ENCODE measurements around the gene NRG2.

The NRG2 gene

GRCh38 chr5:139806726-139807646 lies 236.1 kb downstream of the NRG2 start:
- DNase-seq, result no peak

GRCh38 chr5:139806111-139806510 lies 237.0 kb downstream of the NRG2 start:
- no peak for DNase-seq

DNA sequence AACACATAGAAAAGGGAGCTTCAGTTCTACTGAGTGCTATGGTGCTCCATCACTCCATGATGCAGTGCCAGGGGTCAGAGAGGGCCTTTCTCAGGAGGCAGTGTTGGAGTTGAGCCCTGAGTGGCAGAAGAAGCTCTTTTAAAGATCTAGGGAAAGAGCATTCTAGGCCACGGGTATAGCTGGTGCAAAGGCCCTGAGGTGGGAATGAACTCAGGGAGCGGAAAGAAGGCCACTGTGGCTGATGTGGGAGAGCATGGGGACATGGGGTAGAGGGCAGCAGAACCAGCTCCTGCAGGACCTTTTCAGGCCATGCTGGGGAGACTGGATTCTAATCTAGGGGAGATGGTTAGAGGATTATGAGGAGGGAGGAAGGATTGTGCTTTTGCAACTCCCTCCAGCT lies 237.6 kb downstream of the NRG2 start:
- DNase-seq, result no peak

DNA sequence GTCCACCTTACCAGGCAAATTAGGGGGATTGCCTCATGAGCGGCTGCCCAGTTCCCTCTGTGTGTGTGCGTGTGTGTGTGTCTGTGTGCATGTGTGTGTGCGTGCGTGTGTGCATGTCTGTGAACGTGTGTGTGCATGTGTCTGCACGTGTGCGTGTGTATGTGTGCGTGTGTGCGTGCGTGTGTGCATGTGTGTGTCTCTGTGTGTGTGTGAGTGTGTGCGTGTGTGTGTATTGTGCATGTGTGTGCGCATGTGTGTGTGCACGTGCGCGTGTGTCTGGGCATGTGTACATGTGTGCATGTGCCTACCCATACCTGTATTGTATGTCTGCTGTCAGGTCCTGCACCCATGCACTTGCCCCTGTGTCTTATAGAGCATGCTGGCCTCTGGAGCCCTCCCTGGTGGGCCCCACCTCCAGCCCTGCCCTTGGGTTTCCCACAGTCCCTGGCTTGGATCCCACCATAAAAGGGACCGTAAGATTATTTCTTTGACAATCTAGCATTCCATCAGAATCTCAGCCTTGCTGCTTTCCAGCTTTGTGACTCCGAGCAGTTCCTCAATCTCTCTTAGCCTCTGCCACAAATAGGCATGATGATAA lies 238.2 kb downstream of the NRG2 start:
- no peak for DNase-seq

DNA sequence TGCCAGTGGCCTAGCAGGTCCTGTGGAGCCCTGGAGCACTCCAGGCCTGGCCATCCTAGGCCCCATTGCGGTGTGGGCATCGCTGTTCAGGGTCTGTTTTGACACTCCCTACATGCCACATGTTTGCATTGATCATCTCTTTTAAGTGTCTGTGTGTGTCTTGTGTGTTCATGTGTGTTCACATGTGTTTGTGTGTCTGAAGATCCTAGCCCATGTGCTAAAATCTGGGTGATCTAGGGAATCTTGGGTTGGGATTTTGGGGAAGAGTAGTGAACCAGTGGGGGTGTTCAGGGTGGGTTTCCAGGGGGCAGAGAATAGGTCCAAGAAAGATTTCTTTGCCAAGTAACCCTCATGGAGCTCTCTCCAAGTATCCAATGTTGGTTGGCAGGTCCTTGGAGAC lies 239.1 kb downstream of the NRG2 start:
- no peak for DNase-seq

GRCh38 chr5:139799359-139799758 lies 243.7 kb downstream of the NRG2 start:
- DNase-seq, result no peak

- DNase-seq, result no peak
Observed at GRCh38 chr5:139798883-139799282, 244.2 kb downstream of the NRG2 start.

GRCh38 chr5:139797856-139798510 lies 245.1 kb downstream of the NRG2 start:
- DNase-seq, result no peak

GRCh38 chr5:139797335-139797734 lies 245.8 kb downstream of the NRG2 start:
- DNase-seq, result no peak

Data from activated CD4-positive, alpha-beta T cell treated with anti-CD3 and anti-CD28 coated beads, Interleukin-2, amount 50 U/mL, for 4 hours (primary cell).